HEK293 (cell line): Measurements from ENCODE around the gene STXBP5L.

ENCODE experiments used
- CTCF ChIP-seq: fragments of 450-650 bp; formaldehyde crosslinking; IDR thresholded peaks from 2 replicates; pipeline ENCODE4 v1.5.1; 2016; ENCODE audit warnings: missing biosample characterization, missing genetic modification characterization
- PBX3 ChIP-seq: sonication (generic); formaldehyde crosslinking; IDR thresholded peaks from 2 replicates; pipeline ENCODE4 v1.8.1; 2022; ENCODE audit warnings: mild to moderate bottlenecking, moderate library complexity, missing genetic modification reagents
- TCF7L2 ChIP-seq: IDR thresholded peaks from 2 replicates; pipeline ENCODE4 v1.6.1; 2011; ENCODE audit warnings: low read depth, mild to moderate bottlenecking, inconsistent platforms, low read length, moderate library complexity, borderline replicate concordance
- ZNF274 ChIP-seq, 2 experiments: fragments of 200-500 bp in 1 of 2; fragments of 450-650 bp in 1 of 2; sonication (Bioruptor generic) in 1 of 2; formaldehyde crosslinking in 1 of 2; IDR thresholded peaks; 2 replicates each; pipeline versions ENCODE4 v1.5.1 to v1.6.1; 2014 to 2016; ENCODE audit warnings: borderline replicate concordance in 1 of 2, inconsistent platforms in 1 of 2, low read length in 1 of 2, missing biosample characterization in 1 of 2, missing genetic modification characterization in 1 of 2

- TF ChIP-seq ZNF274 (IDR thresholded peaks at IDR 0.05; ENCODE audit: low read length) (no peak), ZNF274 (tag by site-specific recombination; IDR thresholded peaks at IDR 0.05; ENCODE audit: borderline replicate concordance) (no peak), PBX3 (CRISPR knock-in tag) (no peak), TCF7L2 (no peak), CTCF (no peak)
Measured at GRCh38 chr3:120903221-120903620, 4.8 kb upstream of the STXBP5L start.
